C4-2B (cell line): ENCODE measurements around the gene SMURF1.

Experiments used
- CTCF ChIP-seq: fragments of 450-650 bp; conservative IDR thresholded peaks from 2 replicates; pipeline ENCODE4 v1.5.1; 2017; ENCODE audit warnings: mild to moderate bottlenecking
- ZFX ChIP-seq: fragments of 450-650 bp; IDR thresholded peaks from 2 replicates; pipeline ENCODE4 v1.6.1; 2017

DNA sequence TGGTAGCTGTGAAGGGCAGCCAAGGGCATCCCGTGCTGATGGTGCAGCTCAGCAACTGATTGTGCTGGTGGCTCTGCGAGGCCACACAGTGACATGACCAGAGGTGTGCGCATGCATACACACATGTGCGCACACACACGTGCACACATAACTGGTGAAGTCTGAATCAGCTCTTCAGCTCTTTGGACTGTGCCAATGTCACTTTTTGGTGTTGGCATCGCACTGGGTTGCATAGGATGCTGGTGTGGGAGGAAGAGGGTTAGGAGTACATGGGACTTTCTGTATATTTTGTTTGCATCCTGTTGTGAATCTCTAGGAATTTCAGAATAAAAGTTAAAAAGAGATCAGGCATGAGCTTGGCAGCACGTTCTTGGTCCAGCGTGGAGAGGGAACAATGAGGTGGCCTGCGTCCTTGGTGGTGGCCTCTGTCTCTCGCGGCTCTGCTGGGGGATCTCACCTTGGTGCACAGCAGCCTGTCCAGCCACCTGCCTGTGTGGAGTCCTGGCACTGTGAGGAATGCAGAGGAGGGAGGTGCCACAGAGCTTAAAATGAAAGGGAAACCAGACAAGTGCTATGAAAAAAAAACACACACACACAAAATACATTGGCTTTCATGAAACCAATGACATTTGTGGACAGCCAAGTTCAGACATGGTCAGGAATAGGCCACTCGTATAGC, 141.6 kb downstream of the SMURF1 start:
- no peak for TF ChIP-seq CTCF
- no peak for TF ChIP-seq ZFX
